ENCODE data around the gene ZCCHC13.
A peak's percentile ranks its signal among the peaks of the same experiment; 100 is the strongest.
"Not testable (repeated sequence)": the region's sequence is repeated elsewhere in the genome, so short reads cannot be mapped to it uniquely, and the experiment has no call there.

ZCCHC13 gene

GRCh38 chrX:74324131-74324530, 20.2 kb downstream of the ZCCHC13 start:
- no peak for DNase-seq (ENCODE audit: low read depth)

GRCh38 chrX:74325130-74326059, 21.4 kb downstream of the ZCCHC13 start:
- no peak for DNase-seq (ENCODE audit: low read depth)

- DNase-seq (ENCODE audit: low read depth) = no peak
These were observed 34.9 kb downstream of the ZCCHC13 start for GRCh38 chrX:74338852-74339251.

GRCh38 chrX:74340051-74340450, 36.1 kb downstream of the ZCCHC13 start:
- DNase-seq (ENCODE audit: low read depth) = no peak

- not testable (repeated sequence) for DNase-seq (ENCODE audit: low read depth)
These were observed 38.2 kb downstream of the ZCCHC13 start for GRCh38 chrX:74342211-74342610.

- DNase-seq (ENCODE audit: low read depth) = peak; percentile 88
These were observed 39.6 kb downstream of the ZCCHC13 start for GRCh38 chrX:74343343-74344279.

- no peak for DNase-seq (ENCODE audit: low read depth)
These were observed 40.3 kb downstream of the ZCCHC13 start for GRCh38 chrX:74344280-74344622.

GRCh38 chrX:74346088-74346487, 42.1 kb downstream of the ZCCHC13 start:
- DNase-seq (ENCODE audit: low read depth) = no peak

- peak; percentile 76 for DNase-seq (ENCODE audit: low read depth)
These were observed 45.4 kb downstream of the ZCCHC13 start for GRCh38 chrX:74349387-74349786.

GRCh38 chrX:74351760-74352159, 47.8 kb downstream of the ZCCHC13 start:
- peak; percentile 30 for DNase-seq (ENCODE audit: low read depth)

GRCh38 chrX:74353984-74354383, 50.0 kb downstream of the ZCCHC13 start:
- DNase-seq (ENCODE audit: low read depth) = no peak
